ENCODE results near the gene MYO7B.

DNA sequence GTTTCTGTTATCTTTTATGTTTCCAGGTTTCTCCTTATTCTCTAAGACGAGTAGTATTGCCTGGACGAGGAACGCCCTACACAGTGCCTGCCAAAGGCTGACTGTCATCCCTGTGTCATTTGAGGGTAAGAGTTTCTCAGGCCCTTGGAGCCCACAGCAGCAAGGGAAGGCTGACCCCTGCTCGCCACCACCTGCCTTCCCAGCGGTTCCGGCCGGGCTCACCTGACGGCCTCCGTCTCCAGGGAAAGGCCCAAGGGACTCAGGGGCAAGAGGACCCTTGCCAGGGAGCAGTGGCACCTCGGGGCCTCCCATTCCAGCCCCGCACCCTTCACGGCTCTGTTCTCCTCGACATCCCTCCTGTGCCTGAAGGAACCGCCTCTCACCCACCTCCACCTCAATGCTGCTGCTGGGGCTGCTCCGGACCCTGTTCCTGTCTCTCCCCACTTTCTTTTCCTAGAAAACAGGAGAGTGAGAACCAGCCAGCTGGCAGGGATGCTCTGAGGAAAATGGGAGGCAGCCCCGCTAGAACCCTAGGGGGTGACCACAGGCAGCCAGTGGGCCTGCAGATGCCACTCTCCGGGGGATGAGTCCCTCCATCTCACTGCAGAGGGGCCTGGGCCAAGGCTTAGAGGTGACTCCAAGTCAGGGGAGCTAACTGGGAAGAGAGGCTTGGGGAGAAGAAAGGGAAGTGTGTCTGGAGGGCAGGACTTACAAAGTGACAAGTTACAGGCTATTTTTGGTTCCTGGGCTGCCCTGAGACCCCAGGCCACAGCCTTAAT is 138.0 kb downstream of the MYO7B start:
- TF ChIP-seq ISL1 (CRISPR knock-in tag; IDR thresholded peaks at IDR 0.05) (no peak), RARB (CRISPR knock-in tag; IDR thresholded peaks at IDR 0.05) (no peak), ARNTL (CRISPR knock-in tag; IDR thresholded peaks at IDR 0.05; ENCODE audit: borderline replicate concordance, low read depth) (no peak), TCF4 (CRISPR knock-in tag; IDR thresholded peaks at IDR 0.05; ENCODE audit: borderline replicate concordance) (no peak), ZFP30 (CRISPR knock-in tag; IDR thresholded peaks at IDR 0.05) (no peak), ZFP3 (CRISPR knock-in tag; IDR thresholded peaks at IDR 0.05) (no peak), SNAI2 (CRISPR knock-in tag; IDR thresholded peaks at IDR 0.05) (no peak), CREB5 (CRISPR knock-in tag; IDR thresholded peaks at IDR 0.05; ENCODE audit: low read depth) (no peak), OSR1 (CRISPR knock-in tag; IDR thresholded peaks at IDR 0.05) (no peak), ZC3H10 (CRISPR knock-in tag; IDR thresholded peaks at IDR 0.05) (no peak)
- TF ChIP-seq, protein P1, sequence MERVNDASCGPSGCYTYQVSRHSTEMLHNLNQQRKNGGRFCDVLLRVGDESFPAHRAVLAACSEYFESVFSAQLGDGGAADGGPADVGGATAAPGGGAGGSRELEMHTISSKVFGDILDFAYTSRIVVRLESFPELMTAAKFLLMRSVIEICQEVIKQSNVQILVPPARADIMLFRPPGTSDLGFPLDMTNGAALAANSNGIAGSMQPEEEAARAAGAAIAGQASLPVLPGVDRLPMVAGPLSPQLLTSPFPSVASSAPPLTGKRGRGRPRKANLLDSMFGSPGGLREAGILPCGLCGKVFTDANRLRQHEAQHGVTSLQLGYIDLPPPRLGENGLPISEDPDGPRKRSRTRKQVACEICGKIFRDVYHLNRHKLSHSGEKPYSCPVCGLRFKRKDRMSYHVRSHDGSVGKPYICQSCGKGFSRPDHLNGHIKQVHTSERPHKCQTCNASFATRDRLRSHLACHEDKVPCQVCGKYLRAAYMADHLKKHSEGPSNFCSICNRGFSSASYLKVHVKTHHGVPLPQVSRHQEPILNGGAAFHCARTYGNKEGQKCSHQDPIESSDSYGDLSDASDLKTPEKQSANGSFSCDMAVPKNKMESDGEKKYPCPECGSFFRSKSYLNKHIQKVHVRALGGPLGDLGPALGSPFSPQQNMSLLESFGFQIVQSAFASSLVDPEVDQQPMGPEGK (CRISPR knock-in tag; IDR thresholded peaks at IDR 0.05; ENCODE audit: borderline replicate concordance) = no peak
- TF ChIP-seq, protein P2, sequence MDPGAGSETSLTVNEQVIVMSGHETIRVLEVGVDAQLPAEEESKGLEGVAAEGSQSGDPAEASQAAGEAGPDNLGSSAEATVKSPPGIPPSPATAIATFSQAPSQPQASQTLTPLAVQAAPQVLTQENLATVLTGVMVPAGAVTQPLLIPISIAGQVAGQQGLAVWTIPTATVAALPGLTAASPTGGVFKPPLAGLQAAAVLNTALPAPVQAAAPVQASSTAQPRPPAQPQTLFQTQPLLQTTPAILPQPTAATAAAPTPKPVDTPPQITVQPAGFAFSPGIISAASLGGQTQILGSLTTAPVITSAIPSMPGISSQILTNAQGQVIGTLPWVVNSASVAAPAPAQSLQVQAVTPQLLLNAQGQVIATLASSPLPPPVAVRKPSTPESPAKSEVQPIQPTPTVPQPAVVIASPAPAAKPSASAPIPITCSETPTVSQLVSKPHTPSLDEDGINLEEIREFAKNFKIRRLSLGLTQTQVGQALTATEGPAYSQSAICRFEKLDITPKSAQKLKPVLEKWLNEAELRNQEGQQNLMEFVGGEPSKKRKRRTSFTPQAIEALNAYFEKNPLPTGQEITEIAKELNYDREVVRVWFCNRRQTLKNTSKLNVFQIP (CRISPR knock-in tag; IDR thresholded peaks at IDR 0.05; ENCODE audit: borderline replicate concordance, low read depth) = no peak

All from SK-N-SH treated with all-trans-retinoic acid at 6 μM for 48 hours (cell line).